Transverse colon (tissue), 4 donors: ENCODE data around the gene OR4K2.

Source experiments
- CTCF ChIP-seq, 5 experiments: fragments of 200-600 bp in 3 of 5; fragments of 450-650 bp in 2 of 5; sonication (generic) in 3 of 5; IDR thresholded peaks; 1 replicate in 2 of 5; 2 replicates in 3 of 5; pipeline ENCODE4 v1.5.1; 2016 to 2017; ENCODE audit warnings: antibody characterized with exemption in 5 of 5, inconsistent platforms in 3 of 5, mild to moderate bottlenecking in 2 of 5, moderate library complexity in 1 of 5
- EP300 ChIP-seq: sonication (generic); formaldehyde crosslinking; IDR thresholded peaks from one replicate; pipeline ENCODE4 v1.6.1; 2017; ENCODE audit warnings: antibody characterized with exemption, low read depth
- POLR2AphosphoS5 ChIP-seq, 3 donors: sonication (generic); formaldehyde crosslinking; IDR thresholded peaks; one replicate each; pipeline ENCODE4 v1.6.1; 2016; ENCODE audit warnings: antibody characterized with exemption in 3 of 3

DNA sequence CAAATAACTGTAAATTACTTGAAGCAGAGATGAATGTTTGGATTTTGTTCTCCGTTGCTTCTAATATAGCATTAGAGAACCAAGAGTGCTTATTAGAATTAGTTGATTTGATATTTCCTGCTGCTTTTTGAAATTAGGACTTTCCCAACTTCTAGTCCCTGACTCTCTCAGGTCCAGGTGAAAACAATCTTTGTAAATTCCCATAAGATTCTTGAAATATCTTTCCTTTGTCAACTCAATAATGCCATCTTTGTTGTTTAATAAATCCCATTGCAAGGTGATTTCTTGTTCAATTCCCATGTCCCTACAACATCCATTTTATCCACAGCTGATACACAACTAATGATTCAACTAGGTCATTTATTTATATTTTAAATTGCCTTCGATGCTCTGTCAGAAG is at the start of gene OR4K2:
- TF ChIP-seq CTCF (IDR thresholded peaks at IDR 0.05) (no peak), POLR2AphosphoS5 (IDR thresholded peaks at IDR 0.05) (no peak), EP300 (no peak)
